Liver (tissue), 9 donors: ENCODE results near the gene POLDIP2. TPM values are rescaled to one million over a fixed set of nuclear protein-coding genes. Genes with fewer than 3 reads are reported as not detected.

Experiments used
- DNase-seq: peaks from one replicate; pipeline ENCODE4 v3.0.0-alpha.2; 2017; ENCODE audit warnings: low spot score
- H3K27ac ChIP-seq, 2 donors: one replicate each; pipeline ENCODE4 v1.7.0; 2013; ENCODE audit warnings: inconsistent platforms in 2 of 2, low read length in 2 of 2, control low read depth in 1 of 2, low read depth in 1 of 2, mild to moderate bottlenecking in 1 of 2
- H3K27me3 ChIP-seq, 4 donors: one replicate each; pipeline versions ENCODE4 v1.6.1 to v1.7.0; 2013; ENCODE audit warnings: low read length in 3 of 4, inconsistent platforms in 1 of 4, mild to moderate bottlenecking in 1 of 4, moderate library complexity in 1 of 4; ENCODE audit not compliant: control insufficient read depth in 4 of 4, insufficient read depth in 4 of 4
- H3K36me3 ChIP-seq, 4 donors: one replicate each; pipeline versions ENCODE4 v1.6.1 to v1.7.0; 2013; ENCODE audit warnings: low read length in 3 of 4, mild to moderate bottlenecking in 3 of 4, low read depth in 1 of 4, moderate library complexity in 1 of 4; ENCODE audit not compliant: control insufficient read depth in 4 of 4, insufficient read depth in 3 of 4
- H3K4me1 ChIP-seq, 4 donors: one replicate each; pipeline versions ENCODE4 v1.6.1 to v1.7.0; 2013; ENCODE audit warnings: low read length in 3 of 4, mild to moderate bottlenecking in 3 of 4, moderate library complexity in 1 of 4; ENCODE audit not compliant: control insufficient read depth in 4 of 4, insufficient read depth in 4 of 4
- H3K4me3 ChIP-seq, 3 donors: one replicate each; pipeline versions ENCODE4 v1.6.1 to v1.7.0; 2013; ENCODE audit warnings: low read length in 3 of 3, control low read depth in 1 of 3, low read depth in 1 of 3, mild to moderate bottlenecking in 1 of 3
- H3K9ac ChIP-seq, 2 donors: one replicate each; pipeline ENCODE4 v1.7.0; 2013; ENCODE audit warnings: low read length in 2 of 2, mild to moderate bottlenecking in 2 of 2, moderate library complexity in 2 of 2, control low read depth in 1 of 2, low read depth in 1 of 2
- H3K9me3 ChIP-seq, 4 donors: one replicate each; pipeline versions ENCODE4 v1.6.1 to v1.7.0; 2013; ENCODE audit warnings: low read length in 3 of 4; ENCODE audit not compliant: control insufficient read depth in 4 of 4
- CTCF ChIP-seq: fragments of 150-350 bp; IDR thresholded peaks from 2 replicates; pipeline ENCODE4 v1.5.1; 2017; ENCODE audit warnings: improper control_type of control experiment, low read depth, low read length; ENCODE audit not compliant: missing input control
- FOXA1 ChIP-seq: IDR thresholded peaks from 2 replicates; pipeline ENCODE4 v1.6.1; 2016; ENCODE audit warnings: antibody characterized with exemption
- FOXA2 ChIP-seq: IDR thresholded peaks from 2 replicates; pipeline ENCODE4 v1.6.1; 2016; ENCODE audit warnings: antibody characterized with exemption
- GABPA ChIP-seq, 2 donors: IDR thresholded peaks in 1 of 2; conservative IDR thresholded peaks in 1 of 2; 2 replicates each; pipeline ENCODE4 v1.6.1; 2016; ENCODE audit warnings: antibody characterized with exemption in 2 of 2, mild to moderate bottlenecking in 1 of 2, moderate library complexity in 1 of 2
- HNF4A ChIP-seq, 2 donors: conservative IDR thresholded peaks; 2 replicates each; pipeline ENCODE4 v1.6.1; 2016; ENCODE audit warnings: antibody characterized with exemption in 2 of 2, mild to moderate bottlenecking in 2 of 2
- HNF4G ChIP-seq: IDR thresholded peaks from 2 replicates; pipeline ENCODE4 v1.6.1; 2016; ENCODE audit warnings: antibody characterized with exemption
- JUND ChIP-seq, 2 donors: IDR thresholded peaks; 2 replicates each; pipeline ENCODE4 v1.6.1; 2016; ENCODE audit warnings: antibody characterized with exemption in 2 of 2
- NR2F2 ChIP-seq: IDR thresholded peaks from 2 replicates; pipeline ENCODE4 v1.6.1; 2016; ENCODE audit warnings: antibody characterized with exemption
- RAD21 ChIP-seq, 2 donors: IDR thresholded peaks; 2 replicates each; pipeline ENCODE4 v1.6.1; 2016; ENCODE audit warnings: antibody characterized with exemption in 2 of 2, mild to moderate bottlenecking in 2 of 2
- REST ChIP-seq: IDR thresholded peaks from 2 replicates; pipeline ENCODE4 v1.6.1; 2016; ENCODE audit warnings: antibody characterized with exemption, mild to moderate bottlenecking
- RXRA ChIP-seq, 2 donors: IDR thresholded peaks; 2 replicates each; pipeline ENCODE4 v1.6.1; 2017 to 2018; ENCODE audit warnings: antibody characterized with exemption in 2 of 2, mild to moderate bottlenecking in 1 of 2
- SP1 ChIP-seq: IDR thresholded peaks from 2 replicates; pipeline ENCODE4 v1.6.1; 2018; ENCODE audit warnings: antibody characterized with exemption, mild to moderate bottlenecking
- YY1 ChIP-seq: IDR thresholded peaks from 2 replicates; pipeline ENCODE4 v1.6.1; 2016; ENCODE audit warnings: antibody characterized with exemption, mild to moderate bottlenecking
- WGBS: extraction: QIAGEN DNeasy Blood & Tissue Kit; methylation state at CpG from one replicate; pipeline ENCODE4 v1.1.7; 2013; 5-methylcytosine and 5-hydroxymethylcytosine counted together
- polyA plus RNA-seq, 2 donors: library from polyadenylated mRNA; stranded (reverse) in 1 of 2; unstranded in 1 of 2; fragments of 200-250 nt in 1 of 2; fragments of >200 nt in 1 of 2; fragmentation: Nextera tagmentation in 1 of 2; extraction: Ambion mirVana in 1 of 2; gene quantifications; one replicate each; pipeline versions ENCODE4 v1.2.1 to v1.2.3, GENCODE V29; 2013 to 2015
- total RNA-seq, 2 donors: library from RNA; depleted of rRNA; stranded (reverse); fragments of >200 nt; gene quantifications; one replicate each; pipeline ENCODE4 v1.2.3, GENCODE V29; 2014
- TF ChIP-seq, protein P1 (sequence below): IDR thresholded peaks from 2 replicates; pipeline ENCODE4 v1.6.1; 2016; ENCODE audit warnings: antibody characterized with exemption
- TF ChIP-seq, protein P2 (sequence below): IDR thresholded peaks from 2 replicates; pipeline ENCODE4 v1.6.1; 2016; ENCODE audit warnings: antibody characterized with exemption
- TF ChIP-seq, protein P3 (sequence below): IDR thresholded peaks from 2 replicates; pipeline ENCODE4 v1.6.1; 2016; ENCODE audit warnings: antibody characterized with exemption
- donor health status: healthy.
- donor health status: healthy.
- donor health status: healthy.
- donor health status: healthy.
- donor health status: healthy.

The POLDIP2 gene
- total and polyA plus RNA-seq, 4 donors = 65.5 to 150 (median 104) TPM

DNA sequence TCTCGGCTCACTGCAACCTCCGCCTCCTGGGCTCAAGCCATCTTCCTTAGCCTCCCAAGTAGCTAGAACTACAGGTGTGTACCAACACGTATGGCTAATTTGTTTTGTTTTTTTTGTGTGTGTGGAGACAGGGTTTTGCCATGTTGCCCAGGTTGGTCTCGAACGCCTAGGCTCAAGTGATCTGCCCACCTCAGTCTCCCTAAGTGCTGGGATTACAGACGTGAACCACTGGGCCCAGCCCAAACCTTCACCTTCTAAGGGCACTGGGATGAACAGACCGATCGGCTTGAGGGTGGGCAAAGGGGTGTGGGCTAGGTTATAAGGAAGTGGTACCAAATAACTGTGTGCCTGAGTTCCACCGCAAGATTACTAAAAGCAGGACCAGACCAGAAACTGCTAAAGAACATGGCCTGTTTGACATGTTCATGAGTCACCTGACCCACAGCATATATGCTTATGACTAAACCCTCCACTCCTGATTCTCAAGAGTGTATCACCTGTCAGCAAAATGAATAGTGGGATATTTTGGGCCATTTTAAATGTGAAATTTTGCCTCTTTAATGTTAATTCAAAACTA is 30.2 kb downstream of the POLDIP2 start:
- Histone ChIP-seq H3K36me3 (peaks cover 0 to 35% (median 13%) of the 10 kb centered on the region in 4 donors), H3K27ac (no peak overlapping the region), H3K4me3 (no peak overlapping the region), H3K4me1 (peaks cover 6 to 26% (median 23%) of the 10 kb centered on the region in 4 donors), H3K27me3 (no peaks in the 10 kb centered on the region), H3K9me3 (no peaks in the 10 kb centered on the region), H3K9ac (no peak overlapping the region)
- peak; percentile 17 for DNase-seq
- 93% methylated on average over 9 of the region's 9 CpGs for WGBS
- TF ChIP-seq NR2F2 (no peak), CTCF (no peak), HNF4A (conservative IDR thresholded peaks at IDR 0.05) (no peak), FOXA2 (no peak), SP1 (no peak), RAD21 (IDR thresholded peaks at IDR 0.05) (no peak), REST (no peak), FOXA1 (no peak), HNF4G (no peak), JUND (IDR thresholded peaks at IDR 0.05) (no peak), YY1 (no peak), RXRA (IDR thresholded peaks at IDR 0.05) (no peak), GABPA (IDR thresholded peaks at IDR 0.05 in 1 of 2, conservative IDR thresholded peaks at IDR 0.05 in 1 of 2) (no peak)
- TF ChIP-seq, protein P1, sequence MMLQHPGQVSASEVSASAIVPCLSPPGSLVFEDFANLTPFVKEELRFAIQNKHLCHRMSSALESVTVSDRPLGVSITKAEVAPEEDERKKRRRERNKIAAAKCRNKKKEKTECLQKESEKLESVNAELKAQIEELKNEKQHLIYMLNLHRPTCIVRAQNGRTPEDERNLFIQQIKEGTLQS = no peak
- TF ChIP-seq, protein P2, sequence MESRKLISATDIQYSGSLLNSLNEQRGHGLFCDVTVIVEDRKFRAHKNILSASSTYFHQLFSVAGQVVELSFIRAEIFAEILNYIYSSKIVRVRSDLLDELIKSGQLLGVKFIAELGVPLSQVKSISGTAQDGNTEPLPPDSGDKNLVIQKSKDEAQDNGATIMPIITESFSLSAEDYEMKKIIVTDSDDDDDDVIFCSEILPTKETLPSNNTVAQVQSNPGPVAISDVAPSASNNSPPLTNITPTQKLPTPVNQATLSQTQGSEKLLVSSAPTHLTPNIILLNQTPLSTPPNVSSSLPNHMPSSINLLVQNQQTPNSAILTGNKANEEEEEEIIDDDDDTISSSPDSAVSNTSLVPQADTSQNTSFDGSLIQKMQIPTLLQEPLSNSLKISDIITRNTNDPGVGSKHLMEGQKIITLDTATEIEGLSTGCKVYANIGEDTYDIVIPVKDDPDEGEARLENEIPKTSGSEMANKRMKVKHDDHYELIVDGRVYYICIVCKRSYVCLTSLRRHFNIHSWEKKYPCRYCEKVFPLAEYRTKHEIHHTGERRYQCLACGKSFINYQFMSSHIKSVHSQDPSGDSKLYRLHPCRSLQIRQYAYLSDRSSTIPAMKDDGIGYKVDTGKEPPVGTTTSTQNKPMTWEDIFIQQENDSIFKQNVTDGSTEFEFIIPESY = no peak
- TF ChIP-seq, protein P3, sequence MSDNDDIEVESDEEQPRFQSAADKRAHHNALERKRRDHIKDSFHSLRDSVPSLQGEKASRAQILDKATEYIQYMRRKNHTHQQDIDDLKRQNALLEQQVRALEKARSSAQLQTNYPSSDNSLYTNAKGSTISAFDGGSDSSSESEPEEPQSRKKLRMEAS = no peak
